ENCODE results near the gene BCAR3.

BCAR3 gene

GRCh38 chr1:93588955-93589354 is 92.7 kb downstream of the BCAR3 start:
- CTCF ChIA-PET: no interaction called here
- H3K9me3 ChIP-seq (ENCODE audit: control insufficient read depth, insufficient read depth, low read depth, low read length): no peaks in the 10 kb centered on the region
- POLR2A ChIA-PET: no interaction called here
- H3K36me3 ChIP-seq (ENCODE audit: control insufficient read depth in 2 of 2, insufficient read depth in 1 of 2, low read length in 2 of 2): peaks cover 0 to 22% of the 10 kb centered on the region in 2 experiments; a peak in 2 of 3 replicates
- H3K4me1 ChIP-seq (ENCODE audit: control insufficient read depth, insufficient read depth, low read length): peaks cover 4% of the 10 kb centered on the region
- H3K27ac ChIP-seq (ENCODE audit: extremely low read depth, low read depth, low read length): no peak overlapping the region
- no peak overlapping the region for H3K4me3 ChIP-seq (ENCODE audit: low read depth, low read length)
- TF ChIP-seq ZNF560 (tag by site-specific recombination; IDR thresholded peaks at IDR 0.05; ENCODE audit: borderline replicate concordance) (no peak), ZNF600 (tag by site-specific recombination; IDR thresholded peaks at IDR 0.05) (no peak), TCF7L2 (IDR thresholded peaks at IDR 0.05; ENCODE audit: borderline replicate concordance, low read depth, low read length) (no peak), ZFP37 (tag by site-specific recombination; IDR thresholded peaks at IDR 0.05) (no peak), ZBTB10 (tag by site-specific recombination; IDR thresholded peaks at IDR 0.05) (no peak), ZNF747 (tag by site-specific recombination; IDR thresholded peaks at IDR 0.05) (no peak), ZNF16 (tag by site-specific recombination; IDR thresholded peaks at IDR 0.05; ENCODE audit: low read depth) (no peak), ZNF132 (tag by site-specific recombination; IDR thresholded peaks at IDR 0.05; ENCODE audit: borderline replicate concordance) (no peak), ZNF311 (tag by site-specific recombination; IDR thresholded peaks at IDR 0.05; ENCODE audit: borderline replicate concordance) (no peak), PRDM4 (tag by site-specific recombination; IDR thresholded peaks at IDR 0.05) (no peak), ZBTB17 (tag by site-specific recombination; IDR thresholded peaks at IDR 0.05) (no peak), KLF17 (tag by site-specific recombination; IDR thresholded peaks at IDR 0.05) (no peak), ELK4 (IDR thresholded peaks at IDR 0.05; ENCODE audit: borderline replicate concordance, low read depth, low read length) (no peak), ZNF555 (tag by site-specific recombination; conservative IDR thresholded peaks at IDR 0.05) (no peak), ZNF48 (tag by site-specific recombination; IDR thresholded peaks at IDR 0.05) (no peak), YY1 (tag by site-specific recombination; IDR thresholded peaks at IDR 0.05) (no peak)

GRCh38 chr1:93588206-93588605 is 93.4 kb downstream of the BCAR3 start:
- CTCF ChIA-PET: no interaction called here
- TF ChIP-seq MZF1 (tag by site-specific recombination; IDR thresholded peaks at IDR 0.05; ENCODE audit: borderline replicate concordance): no peak
- peak; percentile 40; the same call in 1 of the 2 replicates for TF ChIP-seq GLIS1 (tag by site-specific recombination; IDR thresholded peaks at IDR 0.05)
- TF ChIP-seq ZNF76 (tag by site-specific recombination; IDR thresholded peaks at IDR 0.05; ENCODE audit: borderline replicate concordance, low read depth): no peak
- no peak for TF ChIP-seq ZNF629 (tag by site-specific recombination; IDR thresholded peaks at IDR 0.05)
- POLR2A ChIA-PET: no interaction called here
- Histone ChIP-seq H3K4me3 (ENCODE audit: low read depth, low read length) (no peak overlapping the region), H3K9me3 (ENCODE audit: control insufficient read depth, insufficient read depth, low read depth, low read length) (no peaks in the 10 kb centered on the region), H3K27ac (ENCODE audit: extremely low read depth, low read depth, low read length) (no peak overlapping the region), H3K4me1 (ENCODE audit: control insufficient read depth, insufficient read depth, low read length) (peaks cover 4% of the 10 kb centered on the region), H3K36me3 (ENCODE audit: control insufficient read depth in 2 of 2, insufficient read depth in 1 of 2, low read length in 2 of 2) (peaks cover 0 to 27% of the 10 kb centered on the region in 2 experiments; a peak in 2 of 3 replicates)
